DND-41 (cell line): Measurements from ENCODE around the gene VTI1B.

Experiments
- ATAC-seq: fragments of 200-7000 bp; cut with Tn5 transposase; 3 replicates; pipeline ENCODE4 v1.9.1; 2021; ENCODE audit warnings: low read depth; ENCODE audit not compliant: insufficient read depth
- DNase-seq: peaks from one replicate; pipeline ENCODE4 v3.0.0-alpha.2; 2020
- H2AFZ ChIP-seq: 2 replicates; pipeline ENCODE4 v1.6.0; 2012; ENCODE audit warnings: low read depth, low read length
- H3K27ac ChIP-seq: 2 replicates; pipeline ENCODE4 v1.5.1; 2012; ENCODE audit warnings: low read length, inconsistent platforms
- H3K27me3 ChIP-seq: fragments of 200-600 bp; sonication (generic); 2 replicates; pipeline ENCODE4 v1.6.0; 2012; ENCODE audit warnings: low read length, mild to moderate bottlenecking, inconsistent platforms; ENCODE audit not compliant: insufficient read depth, poor library complexity
- H3K36me3 ChIP-seq: 2 replicates; pipeline ENCODE4 v1.5.1; 2012; ENCODE audit warnings: low read length, inconsistent platforms; ENCODE audit not compliant: insufficient read depth
- H3K4me1 ChIP-seq: 2 replicates; pipeline ENCODE4 v1.5.1; 2012; ENCODE audit warnings: mild to moderate bottlenecking, low read length; ENCODE audit not compliant: insufficient read depth
- H3K4me2 ChIP-seq: 2 replicates; pipeline ENCODE4 v1.6.0; 2012; ENCODE audit warnings: mild to moderate bottlenecking, moderate library complexity, low read length, inconsistent platforms; ENCODE audit not compliant: insufficient read depth
- H3K4me3 ChIP-seq, 2 experiments: fragments of 200-600 bp in 1 of 2; shearing (Covaris generic) in 1 of 2; 2 replicates each; pipeline ENCODE4 v1.5.1; 2012 to 2016; ENCODE audit warnings: inconsistent platforms in 2 of 2, low read length in 2 of 2, mild to moderate bottlenecking in 2 of 2, low read depth in 1 of 2, moderate library complexity in 1 of 2
- H3K79me2 ChIP-seq: 2 replicates; pipeline ENCODE4 v1.6.0; 2012; ENCODE audit warnings: low read length, inconsistent platforms; ENCODE audit not compliant: insufficient read depth
- H3K9ac ChIP-seq: 2 replicates; pipeline ENCODE4 v1.6.0; 2012; ENCODE audit warnings: low read depth, mild to moderate bottlenecking, inconsistent platforms, low read length, moderate library complexity
- H3K9me3 ChIP-seq: 2 replicates; pipeline ENCODE4 v1.5.1; 2012; ENCODE audit warnings: low read length, moderate library complexity, mild to moderate bottlenecking, inconsistent platforms; ENCODE audit not compliant: insufficient read depth, severe bottlenecking
- H4K20me1 ChIP-seq: 2 replicates; pipeline ENCODE4 v1.6.0; 2012; ENCODE audit warnings: low read length; ENCODE audit not compliant: insufficient read depth
- EZH2 ChIP-seq: IDR thresholded peaks from 3 replicates; pipeline ENCODE4 v1.6.1; 2012; ENCODE audit warnings: borderline replicate concordance, low read depth, mild to moderate bottlenecking, moderate library complexity, low read length, inconsistent platforms; ENCODE audit not compliant: severe bottlenecking
- TF ChIP-seq, protein P1 (sequence below): IDR thresholded peaks from 2 replicates; pipeline ENCODE4 v1.5.1; 2012; ENCODE audit warnings: borderline replicate concordance, low read length, moderate library complexity, mild to moderate bottlenecking; ENCODE audit not compliant: poor library complexity, severe bottlenecking; ENCODE audit errors: extremely low read depth

Gene VTI1B

DNA sequence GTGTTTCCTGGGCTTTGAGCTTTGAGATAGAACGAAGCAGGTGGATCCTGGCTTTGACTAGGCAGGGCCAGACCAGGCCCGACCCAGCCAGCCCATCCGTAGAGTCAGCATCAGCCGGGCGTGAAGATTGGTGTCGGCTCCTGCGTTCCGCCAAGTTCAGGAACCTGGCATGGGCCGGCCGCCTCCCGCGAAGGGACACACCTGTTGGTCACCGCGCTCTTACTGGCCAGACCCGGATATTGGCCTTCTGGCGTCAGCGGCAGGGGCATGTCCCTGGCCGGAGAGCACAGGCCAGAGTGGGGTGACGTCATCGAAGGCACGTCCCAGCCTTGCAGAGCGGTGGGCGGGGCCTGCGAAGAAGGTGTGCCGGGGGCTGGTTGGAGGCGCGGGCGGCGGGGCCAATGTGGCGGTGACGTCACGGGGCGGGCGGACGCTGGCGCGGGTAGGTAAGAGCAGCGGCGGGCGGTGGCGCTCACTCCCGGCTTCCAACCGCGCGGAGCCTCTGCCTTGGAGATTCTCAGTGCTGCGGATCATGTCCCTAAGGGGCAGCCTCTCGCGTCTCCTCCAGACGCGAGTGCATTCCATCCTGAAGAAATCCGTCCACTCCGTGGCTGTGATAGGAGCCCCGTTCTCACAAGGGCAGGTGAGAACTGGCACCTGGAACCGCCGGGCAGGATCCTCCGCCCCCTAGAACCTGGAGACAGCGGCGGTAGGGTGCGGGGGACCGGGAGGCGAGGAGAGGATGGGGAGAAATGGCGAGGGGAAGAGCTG, 54.8 kb downstream of the VTI1B start, which contains the start of gene ARG2:
TSS of gene ARG2 (plus strand) at position 475 of the 771 bp plus-strand sequence. CDS start at position 533, 58 bp downstream.
- Histone ChIP-seq H2AFZ (peak within 1 kb of the TSS; percentile 99), H4K20me1 (no peaks in the 10 kb centered on the region), H3K4me2 (peak within 1 kb of the TSS; percentile 100), H3K27me3 (no peaks in the 10 kb centered on the region), H3K79me2 (no peaks in the 10 kb centered on the region), H3K36me3 (no peaks in the 10 kb centered on the region), H3K9ac (peak within 1 kb of the TSS; percentile 61), H3K9me3 (no peaks in the 10 kb centered on the region), H3K4me1 (peaks cover 38% of the 10 kb centered on the region), H3K27ac (no peak within 1 kb of the TSS), H3K4me3 (peak within 1 kb of the TSS; percentile 56 to 93)
- DNase-seq (peak; percentile 83), ATAC-seq (peak; percentile 80)
- no peak for TF ChIP-seq EZH2
- TF ChIP-seq, protein P1, sequence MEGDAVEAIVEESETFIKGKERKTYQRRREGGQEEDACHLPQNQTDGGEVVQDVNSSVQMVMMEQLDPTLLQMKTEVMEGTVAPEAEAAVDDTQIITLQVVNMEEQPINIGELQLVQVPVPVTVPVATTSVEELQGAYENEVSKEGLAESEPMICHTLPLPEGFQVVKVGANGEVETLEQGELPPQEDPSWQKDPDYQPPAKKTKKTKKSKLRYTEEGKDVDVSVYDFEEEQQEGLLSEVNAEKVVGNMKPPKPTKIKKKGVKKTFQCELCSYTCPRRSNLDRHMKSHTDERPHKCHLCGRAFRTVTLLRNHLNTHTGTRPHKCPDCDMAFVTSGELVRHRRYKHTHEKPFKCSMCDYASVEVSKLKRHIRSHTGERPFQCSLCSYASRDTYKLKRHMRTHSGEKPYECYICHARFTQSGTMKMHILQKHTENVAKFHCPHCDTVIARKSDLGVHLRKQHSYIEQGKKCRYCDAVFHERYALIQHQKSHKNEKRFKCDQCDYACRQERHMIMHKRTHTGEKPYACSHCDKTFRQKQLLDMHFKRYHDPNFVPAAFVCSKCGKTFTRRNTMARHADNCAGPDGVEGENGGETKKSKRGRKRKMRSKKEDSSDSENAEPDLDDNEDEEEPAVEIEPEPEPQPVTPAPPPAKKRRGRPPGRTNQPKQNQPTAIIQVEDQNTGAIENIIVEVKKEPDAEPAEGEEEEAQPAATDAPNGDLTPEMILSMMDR: peak; percentile 16

DNA sequence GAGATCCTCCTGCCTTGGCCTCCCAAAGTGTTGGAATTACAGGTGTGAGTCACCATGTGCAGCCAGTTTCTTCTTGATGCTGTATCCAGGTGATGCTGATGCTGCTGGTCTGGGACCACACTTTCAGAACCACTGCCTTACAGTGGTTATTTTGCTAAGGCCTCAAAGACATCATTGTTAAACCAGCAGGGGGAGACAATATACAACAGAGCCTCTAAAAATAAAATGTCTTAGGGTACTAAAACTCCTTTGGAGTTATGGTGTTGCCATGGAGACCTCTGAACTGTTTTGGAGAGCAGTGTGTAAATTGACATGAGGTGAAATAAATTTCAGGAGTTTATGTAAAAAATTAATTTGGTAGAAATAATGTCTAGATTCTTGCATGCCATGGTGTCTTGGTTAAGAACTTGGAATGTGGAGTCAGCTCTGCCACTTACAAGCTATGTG, 55.8 kb downstream of the VTI1B start:
- Histone ChIP-seq H4K20me1 (no peaks in the 10 kb centered on the region), H3K27me3 (no peaks in the 10 kb centered on the region), H3K27ac (no peak overlapping the region), H2AFZ (no peak overlapping the region), H3K36me3 (no peaks in the 10 kb centered on the region), H3K79me2 (no peaks in the 10 kb centered on the region), H3K4me2 (no peak overlapping the region), H3K4me1 (peaks cover 34% of the 10 kb centered on the region), H3K4me3 (no peak overlapping the region), H3K9me3 (no peaks in the 10 kb centered on the region), H3K9ac (no peak overlapping the region)
- no peak for TF ChIP-seq EZH2
- TF ChIP-seq, protein P1: peak; percentile 78
- peak; percentile 71 for ATAC-seq
- DNase-seq: peak; percentile 16

DNA sequence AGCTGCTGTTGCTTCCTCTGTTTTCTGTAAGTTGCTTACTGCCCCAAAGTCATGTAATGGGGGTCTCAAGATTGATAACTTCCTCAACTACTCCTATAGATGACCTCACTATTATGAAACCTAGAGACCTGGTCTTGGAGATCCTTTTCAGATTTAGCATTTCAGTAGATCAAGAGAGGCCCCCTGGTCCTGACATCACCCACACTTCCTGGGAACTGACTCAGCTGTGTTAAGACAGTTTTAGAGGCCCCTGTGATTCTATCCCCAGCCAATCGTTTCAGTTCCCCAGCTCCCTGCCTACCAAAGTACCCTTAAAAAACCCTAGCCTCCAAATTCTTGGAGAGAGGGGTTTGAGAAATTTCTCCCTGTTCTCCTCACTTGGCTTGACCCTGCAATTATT, 63.9 kb downstream of the VTI1B start:
- H3K79me2 ChIP-seq: no peaks in the 10 kb centered on the region
- no peaks in the 10 kb centered on the region for H3K4me1 ChIP-seq
- no peak overlapping the region for H3K4me2 ChIP-seq
- ATAC-seq: no peak
- no peak for TF ChIP-seq EZH2
- TF ChIP-seq, protein P1: no peak
- no peak overlapping the region for H3K27ac ChIP-seq
- no peak for DNase-seq
- no peaks in the 10 kb centered on the region for H3K27me3 ChIP-seq
- no peak overlapping the region for H3K4me3 ChIP-seq
- no peaks in the 10 kb centered on the region for H3K36me3 ChIP-seq
- H2AFZ ChIP-seq: no peak overlapping the region
- no peaks in the 10 kb centered on the region for H4K20me1 ChIP-seq
- no peak overlapping the region for H3K9ac ChIP-seq
- no peaks in the 10 kb centered on the region for H3K9me3 ChIP-seq
